EH (cell line): ENCODE measurements around the gene CTU2.

ENCODE experiments used
- DNase-seq: peaks from one replicate; pipeline ENCODE4 v3.0.0-alpha.2; 2015; ENCODE audit warnings: low read depth

CTU2 gene

DNA sequence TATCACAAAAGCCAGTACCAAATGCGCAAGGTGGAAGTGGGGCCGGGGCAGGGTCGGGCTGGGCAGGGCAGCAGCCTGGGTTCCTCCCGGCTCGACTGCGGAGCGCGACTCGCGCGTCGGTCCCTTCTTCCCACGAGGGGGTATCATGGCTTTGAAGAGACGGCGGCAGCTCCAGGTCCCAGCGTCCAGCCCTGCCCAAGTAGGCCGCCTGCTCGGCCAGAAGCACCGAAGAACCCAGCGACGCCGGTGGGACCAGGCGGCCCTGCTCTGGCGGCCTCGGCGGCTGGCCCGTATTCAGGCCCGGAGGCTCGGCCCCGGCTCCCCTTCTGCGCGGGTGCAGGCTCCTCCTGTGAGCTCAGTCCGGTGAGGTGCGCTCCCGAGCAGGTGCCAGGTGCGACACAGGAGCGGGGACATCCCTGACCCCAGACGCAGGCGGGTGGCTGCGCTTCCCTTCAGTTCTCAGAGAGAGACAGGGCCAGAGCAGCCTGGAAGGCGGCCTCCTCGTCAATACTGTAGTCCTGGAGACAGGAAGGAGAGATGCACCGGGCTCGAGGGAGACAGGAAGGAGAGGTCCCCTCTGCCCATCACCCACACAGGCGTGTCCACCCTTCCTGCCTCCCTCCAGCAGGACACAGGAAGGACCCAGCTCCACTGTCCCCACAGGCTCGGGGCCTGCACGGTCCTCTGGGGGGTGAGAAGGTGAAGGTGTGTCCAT, 9.0 kb upstream of the CTU2 start:
- no peak for DNase-seq

DNA sequence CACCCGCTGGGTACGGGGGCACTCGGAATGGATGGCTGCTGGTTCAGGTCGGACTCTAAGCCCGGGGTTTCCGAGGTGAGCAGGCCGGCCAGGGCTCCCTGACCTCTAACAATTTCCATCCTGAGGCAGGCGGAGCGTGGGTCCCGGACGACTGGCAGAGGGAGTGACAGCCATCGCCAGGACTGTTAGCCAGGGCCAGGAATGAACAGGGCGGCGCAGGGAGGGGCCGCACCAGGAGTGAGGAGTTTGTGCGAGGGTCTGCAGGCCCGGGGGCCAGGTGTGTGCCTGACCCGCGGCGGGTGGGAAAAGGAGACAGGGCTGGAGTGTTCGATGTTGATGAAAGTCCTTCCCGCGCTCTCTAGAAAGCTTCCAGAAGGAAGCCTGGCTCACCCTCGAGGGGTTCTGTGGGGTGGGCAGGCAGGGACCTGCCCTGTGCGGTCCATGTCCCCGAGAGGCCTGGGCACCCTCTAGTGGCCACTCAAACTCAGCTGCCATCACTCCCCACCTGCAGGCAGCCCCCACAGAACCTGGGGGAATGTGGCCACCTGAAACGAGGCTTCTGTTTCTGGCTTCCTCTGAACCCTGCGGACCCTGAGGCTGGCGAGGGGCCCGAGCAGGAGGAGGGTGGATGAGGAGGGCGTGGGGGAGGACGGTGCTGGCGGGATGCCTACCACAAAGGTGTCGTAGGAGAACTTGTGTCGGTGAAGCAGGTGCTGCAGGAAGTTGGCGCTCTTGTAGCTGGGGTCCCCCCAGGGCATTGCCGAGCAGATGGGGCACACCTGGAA, 8.3 kb upstream of the CTU2 start:
- no peak for DNase-seq

DNA sequence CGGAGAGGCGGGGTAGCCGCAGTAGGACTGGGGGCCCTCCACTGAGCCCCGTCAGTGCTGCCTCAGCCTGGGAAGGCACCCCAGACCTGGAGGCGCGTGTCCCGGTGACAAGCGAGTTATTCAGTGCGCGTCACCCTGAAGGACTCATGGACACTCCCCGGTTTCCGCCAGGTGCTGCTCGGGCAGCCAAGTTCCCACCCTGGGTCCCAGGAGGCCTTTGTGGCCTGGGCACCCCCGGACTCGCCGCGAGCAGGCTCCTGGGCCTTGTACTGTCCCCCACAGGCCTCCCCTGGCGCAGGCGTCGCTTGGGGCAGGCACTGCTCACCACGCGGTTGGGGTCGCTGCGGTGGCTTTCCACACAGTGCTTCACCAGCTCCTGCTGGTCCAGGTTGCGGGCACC, 7.7 kb upstream of the CTU2 start:
- DNase-seq = no peak

DNA sequence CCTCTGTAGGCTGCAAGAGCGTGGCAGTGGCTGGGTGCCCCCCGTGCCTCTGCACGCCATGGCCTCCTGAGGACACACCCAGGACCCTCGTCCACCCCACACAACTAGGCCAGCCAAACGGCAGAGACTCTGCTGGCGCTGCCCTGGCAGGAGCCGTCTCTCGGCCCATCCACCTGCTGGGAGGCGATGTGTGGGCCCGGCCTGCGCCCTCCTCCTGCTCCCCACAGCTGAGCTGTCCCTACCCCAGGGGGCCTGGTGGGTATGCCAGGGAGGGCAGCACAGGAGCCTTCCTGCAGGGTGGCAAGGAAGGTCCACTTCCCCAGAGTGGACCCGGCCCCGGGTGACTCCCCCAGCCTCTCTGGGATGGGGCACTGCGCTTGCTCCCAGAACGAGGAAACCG, 7.1 kb upstream of the CTU2 start:
- DNase-seq = no peak

DNA sequence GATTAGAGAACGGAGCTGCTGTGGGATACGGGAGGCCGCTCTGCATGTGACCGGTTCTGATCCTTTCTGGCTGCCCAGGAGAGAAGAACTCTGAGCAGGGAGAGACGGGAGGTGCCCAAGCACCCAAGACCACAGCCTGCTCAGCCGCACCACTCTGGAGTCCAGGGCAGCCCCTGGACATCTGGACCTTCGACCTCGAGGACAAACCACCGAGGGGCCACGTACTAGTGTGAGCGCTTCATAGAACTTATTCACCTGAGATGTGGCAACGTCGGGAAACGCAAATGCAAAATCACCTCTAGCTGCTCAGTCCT, 6.0 kb upstream of the CTU2 start:
- no peak for DNase-seq

DNA sequence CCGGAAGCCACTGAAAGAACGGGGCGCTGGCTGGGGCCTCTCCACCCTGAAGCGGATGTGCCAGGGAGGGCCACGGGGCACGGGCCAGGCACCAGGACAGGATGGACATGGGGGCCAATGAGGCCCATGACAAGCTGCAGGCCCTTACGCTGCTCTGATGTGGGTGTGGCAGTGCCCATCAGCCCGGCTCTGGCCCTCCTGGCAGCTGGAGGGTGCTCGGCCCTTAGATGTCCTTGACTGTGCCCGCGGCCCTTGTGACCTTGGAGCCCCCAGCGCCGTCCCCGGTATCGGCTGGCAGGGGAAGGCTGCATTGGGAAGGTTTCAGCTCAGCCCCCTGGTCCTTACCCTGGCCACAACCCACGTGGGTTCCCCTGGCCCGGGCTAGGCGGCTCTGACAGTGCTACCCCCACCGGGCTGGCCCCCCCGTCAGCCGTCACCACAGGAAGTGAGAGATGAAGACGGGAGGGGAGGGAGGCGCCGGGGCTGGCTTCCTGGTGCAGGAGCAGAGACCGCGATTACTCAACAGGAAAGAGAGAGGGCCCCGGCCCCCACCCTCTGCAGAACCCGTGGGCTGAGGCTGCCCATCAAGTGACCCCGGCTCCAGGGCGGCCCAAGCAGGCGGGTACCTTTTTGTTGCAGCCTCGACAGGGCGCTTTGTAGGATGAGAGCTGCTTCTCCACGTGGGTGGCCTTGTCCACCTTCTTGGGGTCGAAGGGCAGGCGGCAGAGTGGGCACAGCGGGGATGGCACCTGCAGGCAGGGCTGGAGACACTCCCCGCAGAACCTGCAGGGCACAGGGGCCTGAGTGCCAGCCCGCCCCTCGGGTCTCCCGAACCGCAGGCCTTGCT, 5.4 kb upstream of the CTU2 start:
- DNase-seq = peak; percentile 75

DNA sequence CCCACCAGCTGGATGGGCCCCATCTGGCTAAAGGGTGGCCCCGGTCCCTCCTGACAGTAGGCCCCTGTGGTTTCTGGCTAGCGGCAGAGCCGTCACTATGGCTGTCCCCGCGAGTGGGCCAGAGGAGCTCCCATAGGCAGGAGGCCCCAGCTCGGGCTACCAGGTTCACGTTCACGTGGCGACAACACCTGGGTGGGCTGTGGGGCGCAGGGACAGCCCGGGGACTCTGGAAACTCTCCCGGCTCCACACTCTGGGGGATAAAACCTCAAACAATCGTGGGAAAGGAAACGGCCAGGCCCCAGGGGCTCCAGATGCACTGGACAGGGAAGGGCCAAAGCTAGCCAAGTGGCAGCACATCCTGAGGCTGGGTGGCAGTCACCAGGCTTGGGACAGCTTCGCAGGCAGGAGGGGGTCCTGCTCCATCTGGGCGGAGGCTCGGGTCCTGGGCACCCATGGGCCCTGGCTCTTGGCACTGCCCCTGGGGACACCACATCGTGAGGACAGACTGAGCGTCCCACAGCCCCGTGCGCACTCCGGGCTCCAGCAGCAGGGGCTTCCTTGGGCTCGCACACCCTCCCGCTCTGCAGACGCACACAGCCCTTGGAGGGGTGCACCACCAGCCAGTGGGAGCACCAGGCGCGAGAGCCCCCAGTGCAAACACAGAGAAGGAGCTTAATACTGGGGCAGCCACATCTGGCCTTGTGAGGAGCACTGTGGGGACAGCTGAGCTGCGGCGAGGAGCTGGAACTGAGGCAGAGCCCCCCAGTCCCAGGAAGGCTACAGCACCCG, 4.5 kb upstream of the CTU2 start:
- no peak for DNase-seq

DNA sequence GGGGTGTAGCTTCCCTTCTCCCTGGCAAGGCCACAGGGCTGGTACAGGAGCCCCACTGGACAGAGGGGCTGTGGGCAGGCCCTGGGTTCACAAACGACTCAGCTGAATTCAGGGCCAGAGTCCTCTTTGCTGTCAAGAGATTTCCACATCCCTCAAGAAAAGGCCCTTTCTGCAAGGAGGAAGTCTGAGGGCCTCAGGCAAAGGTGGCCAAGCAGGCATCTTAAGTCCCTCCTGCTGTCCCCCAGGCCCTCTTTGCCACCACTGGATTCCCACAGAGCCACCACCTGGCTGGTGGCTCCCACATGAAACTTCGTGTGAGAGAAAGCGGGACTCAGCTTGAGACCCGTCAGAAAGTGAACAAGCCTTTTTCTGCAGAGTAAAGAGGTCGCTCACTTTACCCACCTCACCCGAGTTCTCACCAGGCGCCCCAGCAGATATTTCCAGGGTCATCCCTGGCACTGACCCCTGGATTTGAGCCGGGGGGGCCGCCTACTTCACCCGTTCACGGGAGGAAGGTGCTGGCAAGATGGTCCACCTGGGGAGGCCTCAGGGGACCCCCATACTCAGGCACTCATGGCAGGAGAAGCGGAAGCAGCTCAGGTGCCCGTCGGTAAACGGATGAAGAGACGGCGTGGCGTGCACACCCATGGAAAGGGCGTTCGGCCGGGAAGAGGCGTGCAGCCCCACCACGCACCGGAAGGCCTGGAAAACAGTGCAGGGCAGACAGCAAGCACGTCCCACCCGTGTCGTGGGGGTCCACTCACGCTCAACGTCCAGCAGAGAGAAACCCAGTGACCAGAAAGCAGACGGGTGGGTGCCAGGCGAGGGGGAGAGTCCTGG, 3.7 kb upstream of the CTU2 start:
- no peak for DNase-seq

DNA sequence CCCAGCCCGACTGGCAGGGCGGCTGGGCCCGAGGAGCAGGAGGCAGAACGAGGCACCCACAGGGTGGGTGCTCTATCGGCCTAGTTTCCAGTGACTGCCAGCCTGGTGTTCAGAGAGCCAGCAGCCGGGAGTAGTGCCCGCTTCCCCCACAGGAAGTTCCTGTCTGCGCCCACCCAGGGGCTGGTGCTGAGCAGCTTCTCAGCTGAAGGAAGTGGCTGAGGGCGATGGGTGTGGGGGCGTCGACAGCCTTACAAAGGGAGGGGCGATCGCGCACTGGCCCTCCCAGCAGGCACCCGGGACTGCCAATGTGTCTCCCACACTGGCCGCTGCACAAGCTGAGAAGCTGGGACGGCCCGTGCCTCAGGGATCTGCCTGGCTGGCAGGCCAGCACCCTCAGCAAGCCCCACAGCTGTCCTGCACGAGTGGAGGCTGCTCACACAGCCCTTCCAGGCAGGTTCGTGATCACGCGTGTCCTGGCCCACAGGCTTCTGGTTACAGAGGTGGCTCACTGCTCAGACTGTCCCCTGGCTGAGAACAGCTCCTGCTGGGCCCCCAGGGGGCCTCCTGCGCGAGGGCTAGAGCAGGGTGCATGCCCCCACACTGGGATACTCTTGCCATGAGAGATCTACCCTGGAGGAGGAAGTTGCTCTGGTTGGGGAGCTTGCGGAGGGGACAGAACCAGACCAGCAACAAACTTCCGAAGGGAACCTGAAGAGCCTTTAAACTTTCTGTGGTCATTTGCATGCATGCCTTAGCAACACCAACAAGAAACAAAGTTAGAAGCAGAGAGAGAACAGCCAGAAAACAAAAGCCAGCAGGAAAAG, 2.6 kb upstream of the CTU2 start:
- no peak for DNase-seq

DNA sequence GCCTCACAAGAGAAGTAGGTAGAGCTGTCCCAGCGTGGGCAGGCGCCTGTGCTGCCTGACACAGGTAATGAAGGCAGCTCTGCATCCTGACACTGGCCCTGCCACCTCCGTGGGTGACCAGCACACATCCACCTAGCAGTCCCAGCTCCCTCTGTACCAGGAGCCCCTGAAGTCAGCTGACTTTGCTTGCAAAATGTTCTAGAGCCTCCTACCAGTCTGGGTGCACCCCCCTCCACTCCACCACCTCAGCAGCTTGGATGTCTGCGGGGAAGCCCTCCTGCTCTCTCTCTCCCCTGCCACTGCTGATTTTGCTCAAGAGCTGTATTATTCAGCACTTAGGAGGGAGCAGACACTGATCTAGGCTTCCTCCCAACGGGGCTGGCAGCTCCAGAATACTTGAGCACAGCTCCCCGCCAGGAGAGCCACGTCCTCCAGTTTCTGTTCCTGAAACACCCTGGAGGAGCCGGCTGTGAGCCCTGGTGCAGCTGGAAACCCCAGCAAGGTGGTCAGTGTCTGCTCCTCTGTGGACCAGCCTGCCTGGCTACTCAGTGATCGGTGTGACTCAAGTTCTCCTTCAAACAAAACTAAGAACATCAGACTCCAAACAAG, 1.1 kb upstream of the CTU2 start:
- peak; percentile 33 for DNase-seq

DNA sequence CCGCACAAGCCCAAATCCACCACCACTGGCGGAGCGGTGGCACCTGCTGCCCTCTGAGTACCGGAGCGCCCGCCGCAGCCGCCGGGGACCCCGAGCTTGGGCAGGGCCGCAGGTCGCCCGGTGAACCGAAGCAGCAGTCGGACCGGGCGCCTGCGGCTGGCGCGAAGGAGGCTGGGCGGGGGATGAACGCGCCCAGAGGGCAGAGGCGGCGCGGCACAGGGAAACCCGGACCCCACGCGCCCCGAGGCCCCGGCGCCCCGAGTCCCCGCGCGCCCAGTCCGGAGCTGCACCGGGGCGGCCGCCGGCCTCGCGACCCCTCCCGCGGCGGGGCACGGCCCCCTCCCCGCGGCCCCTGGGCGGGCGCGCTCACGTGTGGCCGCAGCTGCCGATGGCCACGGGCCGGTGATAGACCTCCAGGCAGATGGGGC, 488 bp upstream of the CTU2 start:
- no peak for DNase-seq

DNA sequence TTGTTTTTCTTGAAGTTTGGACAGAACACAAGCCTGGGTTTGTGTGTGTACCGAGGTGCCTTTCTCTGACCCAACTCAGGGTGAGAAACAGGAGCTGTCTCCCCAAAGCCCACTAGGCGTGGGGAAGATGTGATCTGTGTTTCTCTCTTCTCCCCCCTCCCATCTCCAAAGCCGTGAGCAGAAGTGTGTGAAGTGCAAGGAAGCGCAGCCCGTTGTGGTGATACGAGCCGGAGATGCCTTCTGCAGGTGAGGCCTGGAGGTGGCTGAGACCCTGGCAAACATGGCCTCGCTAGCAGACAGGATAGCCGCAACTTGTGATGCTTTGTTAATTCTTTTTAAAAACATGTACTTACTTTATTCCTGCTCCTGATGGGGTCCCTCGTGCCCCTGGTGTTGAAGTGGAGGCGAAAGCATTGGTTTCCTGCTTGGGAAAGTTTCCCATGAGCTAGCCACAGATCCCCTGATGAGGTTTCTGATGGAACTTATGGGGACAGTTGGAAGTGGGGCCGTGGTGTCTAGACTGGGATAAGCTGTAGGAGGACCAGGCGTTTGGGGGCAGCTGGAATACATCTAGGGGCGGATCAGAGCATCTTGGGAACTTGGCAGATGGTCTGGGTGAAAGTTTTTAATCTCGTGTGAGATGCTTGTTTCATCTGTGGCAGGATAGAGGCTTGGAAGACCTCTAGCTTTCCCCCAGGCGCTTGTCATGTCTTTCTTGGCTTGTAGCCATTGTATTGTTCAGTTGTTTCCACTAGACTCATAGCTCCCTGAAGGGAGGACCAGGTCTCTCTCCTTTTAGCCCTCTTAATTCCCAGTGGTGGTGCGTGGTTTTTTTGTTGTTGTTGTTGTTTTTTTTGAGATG, 893 bp downstream of the CTU2 start:
- no peak for DNase-seq

DNA sequence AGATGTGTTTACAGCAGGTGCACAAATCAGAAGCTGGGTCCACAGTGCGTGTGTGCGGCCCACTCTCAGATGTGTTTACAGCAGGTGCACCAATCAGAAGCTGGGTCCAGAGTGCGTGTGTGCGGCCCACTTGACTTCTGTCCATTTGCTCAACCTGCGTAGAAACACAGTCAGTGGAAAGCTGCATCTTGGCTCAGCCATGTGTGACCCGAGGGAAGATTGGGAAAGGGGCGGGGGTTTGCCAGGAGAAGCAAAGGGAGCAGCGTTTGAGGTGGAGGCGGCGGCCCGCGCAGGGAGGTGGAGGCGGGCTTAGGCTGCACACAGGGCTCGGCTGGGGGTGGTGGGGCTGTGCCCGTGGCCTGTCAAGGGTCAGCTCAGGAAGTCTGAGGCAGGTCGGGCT, 4.3 kb downstream of the CTU2 start:
- DNase-seq = no peak

DNA sequence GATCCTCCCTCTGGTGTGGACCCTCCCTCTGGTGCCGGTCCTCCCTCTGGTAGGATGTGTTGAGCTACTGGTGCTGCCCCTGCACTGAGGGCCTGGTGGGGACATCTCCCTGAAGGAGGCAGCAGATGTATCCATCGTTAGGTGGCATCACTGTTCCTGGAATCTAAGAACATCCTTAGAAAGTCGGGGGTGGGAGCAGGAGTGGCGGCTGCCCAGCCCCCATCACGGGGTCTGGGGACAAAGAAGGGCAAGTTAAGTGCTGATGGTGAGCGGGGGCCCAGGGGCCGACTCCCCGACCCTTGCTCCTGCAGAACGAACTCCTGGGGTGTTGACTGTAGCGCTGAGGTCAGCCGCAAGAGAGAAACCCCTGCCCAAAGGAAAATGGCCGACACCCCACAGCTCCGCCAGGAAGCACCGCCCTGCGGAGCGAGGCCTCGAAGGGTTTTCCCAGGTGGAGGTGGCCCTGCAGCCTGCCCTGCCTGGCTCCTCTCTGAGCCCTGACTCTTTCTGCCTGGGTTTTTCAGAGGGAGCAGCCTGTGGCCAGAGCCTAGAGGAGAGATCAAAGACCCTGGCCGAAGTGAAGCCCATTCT, 5.5 kb downstream of the CTU2 start:
- DNase-seq = no peak

DNA sequence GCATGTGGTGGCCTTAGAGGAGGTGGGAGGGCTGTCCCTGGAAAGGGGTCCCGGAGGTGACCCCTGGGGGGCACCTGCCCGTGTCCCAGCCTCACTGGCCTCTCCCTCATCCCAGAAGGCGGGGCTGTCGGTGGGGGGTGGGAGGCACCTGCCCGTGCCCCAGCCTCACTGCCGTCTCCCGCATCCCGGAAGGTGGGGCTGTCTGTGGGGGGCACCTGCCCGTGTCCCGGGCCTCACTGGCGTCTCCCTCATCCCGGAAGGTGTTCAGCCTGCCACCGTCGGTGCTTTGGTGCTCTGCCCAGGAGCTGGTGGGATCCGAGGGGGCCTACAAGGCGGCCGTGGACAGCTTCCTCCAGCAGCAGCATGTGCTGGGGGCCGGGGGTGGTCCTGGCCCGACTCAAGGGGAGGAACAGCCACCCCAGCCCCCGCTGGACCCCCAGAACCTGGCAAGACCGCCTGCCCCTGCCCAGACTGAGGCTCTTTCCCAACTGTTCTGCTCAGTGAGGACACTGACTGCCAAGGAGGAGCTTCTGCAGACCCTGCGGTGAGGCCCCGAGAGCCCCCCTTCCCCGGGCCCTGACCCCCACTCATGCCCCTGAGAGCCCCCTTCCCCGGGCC, 6.2 kb downstream of the CTU2 start:
- no peak for DNase-seq

DNA sequence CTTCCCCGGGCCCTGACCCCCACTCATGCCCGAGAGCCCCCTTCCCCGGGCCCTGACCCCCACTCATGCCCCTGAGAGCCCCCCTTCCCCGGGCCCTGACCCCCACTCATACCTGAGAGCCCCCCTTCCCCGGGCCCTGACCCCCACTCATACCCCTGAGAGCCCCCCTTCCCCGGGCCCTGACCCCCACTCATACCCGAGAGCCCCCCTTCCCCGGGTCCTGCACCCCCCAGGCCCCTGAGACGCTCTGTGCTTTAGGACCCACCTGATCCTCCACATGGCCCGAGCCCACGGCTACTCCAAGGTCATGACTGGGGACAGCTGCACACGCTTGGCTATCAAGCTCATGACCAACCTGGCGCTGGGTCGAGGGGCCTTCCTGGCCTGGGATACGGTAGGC, 6.8 kb downstream of the CTU2 start:
- no peak for DNase-seq

DNA sequence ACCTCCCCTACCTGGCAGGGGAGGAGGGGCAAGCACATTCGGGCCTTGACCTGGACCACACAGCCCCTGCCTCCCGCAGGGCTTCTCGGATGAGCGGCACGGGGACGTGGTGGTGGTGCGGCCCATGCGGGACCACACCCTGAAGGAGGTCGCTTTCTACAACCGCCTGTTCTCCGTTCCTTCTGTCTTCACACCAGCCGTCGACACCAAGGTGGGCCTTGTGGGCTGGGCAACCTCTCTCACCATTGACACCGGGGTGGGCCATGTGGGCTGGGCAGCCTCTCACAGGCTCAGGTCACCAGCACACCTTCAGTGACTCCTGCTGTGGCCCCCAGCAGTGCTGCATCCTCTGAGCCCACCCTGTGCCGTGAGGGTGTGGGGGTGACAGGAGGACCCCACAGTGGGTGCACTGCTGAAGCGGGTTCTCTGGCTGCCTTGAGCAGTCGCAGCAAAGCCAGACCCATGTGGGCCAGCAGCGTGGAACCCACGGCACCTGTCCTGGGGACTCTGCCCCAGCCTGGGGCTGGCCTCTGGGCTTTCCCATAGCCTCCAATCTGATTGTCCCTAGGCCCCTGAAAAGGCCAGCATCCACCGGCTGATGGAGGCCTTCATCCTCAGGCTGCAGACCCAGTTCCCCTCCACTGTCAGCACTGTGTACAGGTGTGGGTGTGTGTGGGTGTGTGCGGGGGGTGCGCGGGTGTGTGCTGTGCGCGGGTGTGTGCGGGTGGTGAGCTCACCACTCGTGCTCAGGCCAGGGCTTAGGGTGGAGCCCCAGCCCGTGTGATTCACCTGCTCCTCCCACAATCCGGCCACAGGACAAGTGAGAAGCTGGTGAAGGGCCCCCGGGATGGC, 7.5 kb downstream of the CTU2 start:
- peak; percentile 16 for DNase-seq
